ENCODE data around the gene LYPD5.

LYPD5 gene

DNA sequence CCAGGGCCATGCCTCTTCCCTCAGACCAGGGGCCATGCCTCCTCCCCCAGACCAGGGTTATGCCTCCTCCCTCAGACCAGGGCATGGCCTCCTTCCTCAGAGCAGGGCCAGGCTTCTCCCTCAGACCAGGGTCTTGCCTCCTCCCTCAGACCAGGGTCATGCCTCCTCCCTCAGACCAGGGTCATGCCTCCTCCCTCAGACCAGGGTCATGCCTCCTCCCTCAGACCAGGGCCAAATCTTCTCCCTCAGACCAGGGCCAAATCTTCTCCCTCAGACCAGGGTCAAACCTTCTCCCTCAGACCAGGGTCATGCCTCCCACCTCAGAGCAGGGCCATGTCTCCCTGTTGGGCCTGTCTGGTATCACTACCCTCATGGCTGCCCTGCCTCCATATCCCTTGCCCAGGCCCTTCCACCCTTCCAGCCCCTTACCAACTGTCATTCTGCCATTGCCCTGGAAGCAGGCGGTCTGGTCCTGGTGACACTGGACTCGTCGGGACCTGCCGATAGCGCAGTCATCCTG, 4.2 kb downstream of the LYPD5 start:
- Histone ChIP-seq H3K9me2 (replicated peaks; ENCODE audit: insufficient read depth, low read length) (no peaks in the 10 kb centered on the region), H2AFZ (ENCODE audit: low read depth, low read length, severe bottlenecking) (no peak overlapping the region), H3K36me3 (ENCODE audit: low read length) (no peaks in the 10 kb centered on the region), H3K27me3 (ENCODE audit: low read length) (no peaks in the 10 kb centered on the region), H3K9me3 (ENCODE audit: insufficient read depth, low read length) (no peaks in the 10 kb centered on the region), H3K4me2 (ENCODE audit: low read depth, low read length, poor library complexity, severe bottlenecking) (no peak overlapping the region), H3K4me3 (ENCODE audit: insufficient read depth, low read length, poor library complexity, severe bottlenecking) (no peak overlapping the region), H3K79me2 (ENCODE audit: insufficient read depth, low read length) (no peaks in the 10 kb centered on the region), H4K20me1 (ENCODE audit: low read depth, low read length) (no peaks in the 10 kb centered on the region), H3K9ac (ENCODE audit: low read length) (no peak overlapping the region), H3F3A (ENCODE audit: insufficient read depth) (no peaks in the 10 kb centered on the region), H3K27ac (ENCODE audit: low read depth, low read length) (no peak overlapping the region)
- no peak for TF ChIP-seq EZH2phosphoT487 (conservative IDR thresholded peaks at IDR 0.05; ENCODE audit: low read length)
- TF ChIP-seq, protein P1, sequence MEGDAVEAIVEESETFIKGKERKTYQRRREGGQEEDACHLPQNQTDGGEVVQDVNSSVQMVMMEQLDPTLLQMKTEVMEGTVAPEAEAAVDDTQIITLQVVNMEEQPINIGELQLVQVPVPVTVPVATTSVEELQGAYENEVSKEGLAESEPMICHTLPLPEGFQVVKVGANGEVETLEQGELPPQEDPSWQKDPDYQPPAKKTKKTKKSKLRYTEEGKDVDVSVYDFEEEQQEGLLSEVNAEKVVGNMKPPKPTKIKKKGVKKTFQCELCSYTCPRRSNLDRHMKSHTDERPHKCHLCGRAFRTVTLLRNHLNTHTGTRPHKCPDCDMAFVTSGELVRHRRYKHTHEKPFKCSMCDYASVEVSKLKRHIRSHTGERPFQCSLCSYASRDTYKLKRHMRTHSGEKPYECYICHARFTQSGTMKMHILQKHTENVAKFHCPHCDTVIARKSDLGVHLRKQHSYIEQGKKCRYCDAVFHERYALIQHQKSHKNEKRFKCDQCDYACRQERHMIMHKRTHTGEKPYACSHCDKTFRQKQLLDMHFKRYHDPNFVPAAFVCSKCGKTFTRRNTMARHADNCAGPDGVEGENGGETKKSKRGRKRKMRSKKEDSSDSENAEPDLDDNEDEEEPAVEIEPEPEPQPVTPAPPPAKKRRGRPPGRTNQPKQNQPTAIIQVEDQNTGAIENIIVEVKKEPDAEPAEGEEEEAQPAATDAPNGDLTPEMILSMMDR (IDR thresholded peaks at IDR 0.05; ENCODE audit: insufficient read depth, low read length, poor library complexity, severe bottlenecking), result no peak

DNA sequence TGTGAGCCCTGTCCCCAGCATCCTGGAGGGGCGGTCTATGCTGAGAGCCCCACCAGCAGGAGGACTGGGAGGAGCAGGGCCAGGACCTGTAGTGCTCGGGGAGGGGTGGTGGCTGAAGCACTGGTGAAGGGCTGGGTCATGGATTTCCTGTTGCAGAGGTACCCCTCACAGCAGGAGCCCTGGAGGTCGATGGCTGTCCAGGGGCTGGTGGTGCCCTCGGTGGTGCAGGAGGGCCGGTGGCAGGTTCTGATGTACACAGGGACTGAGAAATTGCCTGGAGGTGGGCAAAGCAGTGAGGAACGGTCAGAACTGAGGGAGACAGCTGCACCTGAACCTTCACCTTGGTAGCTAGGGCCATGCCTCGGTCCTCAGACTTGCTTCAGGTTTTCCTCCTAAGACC, 4.7 kb downstream of the LYPD5 start:
- H4K20me1 ChIP-seq (ENCODE audit: low read depth, low read length), result no peaks in the 10 kb centered on the region
- H3K79me2 ChIP-seq (ENCODE audit: insufficient read depth, low read length), result no peaks in the 10 kb centered on the region
- H2AFZ ChIP-seq (ENCODE audit: low read depth, low read length, severe bottlenecking), result no peak overlapping the region
- no peak overlapping the region for H3K4me2 ChIP-seq (ENCODE audit: low read depth, low read length, poor library complexity, severe bottlenecking)
- no peak overlapping the region for H3K4me3 ChIP-seq (ENCODE audit: insufficient read depth, low read length, poor library complexity, severe bottlenecking)
- no peak overlapping the region for H3K9ac ChIP-seq (ENCODE audit: low read length)
- H3K9me2 ChIP-seq (replicated peaks; ENCODE audit: insufficient read depth, low read length), result no peaks in the 10 kb centered on the region
- no peaks in the 10 kb centered on the region for H3K9me3 ChIP-seq (ENCODE audit: insufficient read depth, low read length)
- H3K27ac ChIP-seq (ENCODE audit: low read depth, low read length), result no peak overlapping the region
- no peaks in the 10 kb centered on the region for H3F3A ChIP-seq (ENCODE audit: insufficient read depth)
- TF ChIP-seq, protein P1 (IDR thresholded peaks at IDR 0.05; ENCODE audit: insufficient read depth, low read length, poor library complexity, severe bottlenecking), result no peak
- TF ChIP-seq EZH2phosphoT487 (conservative IDR thresholded peaks at IDR 0.05; ENCODE audit: low read length), result no peak
- H3K36me3 ChIP-seq (ENCODE audit: low read length), result no peaks in the 10 kb centered on the region
- H3K27me3 ChIP-seq (ENCODE audit: low read length), result no peaks in the 10 kb centered on the region

GRCh38 chr19:43797118-43797517, 5.1 kb downstream of the LYPD5 start:
- TF ChIP-seq EZH2phosphoT487 (conservative IDR thresholded peaks at IDR 0.05; ENCODE audit: low read length), result no peak
- TF ChIP-seq, protein P1 (IDR thresholded peaks at IDR 0.05; ENCODE audit: insufficient read depth, low read length, poor library complexity, severe bottlenecking), result no peak
- H3K27me3 ChIP-seq (ENCODE audit: low read length), result no peaks in the 10 kb centered on the region

More at GRCh38 chr19:43797118-43797517, 5.1 kb downstream of the LYPD5 start:
- Histone ChIP-seq H3K9me2 (replicated peaks; ENCODE audit: insufficient read depth, low read length) (no peaks in the 10 kb centered on the region), H3K4me2 (ENCODE audit: low read depth, low read length, poor library complexity, severe bottlenecking) (no peak overlapping the region), H3K4me3 (ENCODE audit: insufficient read depth, low read length, poor library complexity, severe bottlenecking) (no peak overlapping the region), H2AFZ (ENCODE audit: low read depth, low read length, severe bottlenecking) (no peak overlapping the region), H3K9me3 (ENCODE audit: insufficient read depth, low read length) (no peaks in the 10 kb centered on the region), H3K36me3 (ENCODE audit: low read length) (no peaks in the 10 kb centered on the region), H3K79me2 (ENCODE audit: insufficient read depth, low read length) (no peaks in the 10 kb centered on the region), H3K27ac (ENCODE audit: low read depth, low read length) (no peak overlapping the region), H3K9ac (ENCODE audit: low read length) (no peak overlapping the region), H3F3A (ENCODE audit: insufficient read depth) (no peaks in the 10 kb centered on the region), H4K20me1 (ENCODE audit: low read depth, low read length) (no peaks in the 10 kb centered on the region)
